ENCODE data around the gene SMIM45.

- TF ChIP-seq, protein P1, sequence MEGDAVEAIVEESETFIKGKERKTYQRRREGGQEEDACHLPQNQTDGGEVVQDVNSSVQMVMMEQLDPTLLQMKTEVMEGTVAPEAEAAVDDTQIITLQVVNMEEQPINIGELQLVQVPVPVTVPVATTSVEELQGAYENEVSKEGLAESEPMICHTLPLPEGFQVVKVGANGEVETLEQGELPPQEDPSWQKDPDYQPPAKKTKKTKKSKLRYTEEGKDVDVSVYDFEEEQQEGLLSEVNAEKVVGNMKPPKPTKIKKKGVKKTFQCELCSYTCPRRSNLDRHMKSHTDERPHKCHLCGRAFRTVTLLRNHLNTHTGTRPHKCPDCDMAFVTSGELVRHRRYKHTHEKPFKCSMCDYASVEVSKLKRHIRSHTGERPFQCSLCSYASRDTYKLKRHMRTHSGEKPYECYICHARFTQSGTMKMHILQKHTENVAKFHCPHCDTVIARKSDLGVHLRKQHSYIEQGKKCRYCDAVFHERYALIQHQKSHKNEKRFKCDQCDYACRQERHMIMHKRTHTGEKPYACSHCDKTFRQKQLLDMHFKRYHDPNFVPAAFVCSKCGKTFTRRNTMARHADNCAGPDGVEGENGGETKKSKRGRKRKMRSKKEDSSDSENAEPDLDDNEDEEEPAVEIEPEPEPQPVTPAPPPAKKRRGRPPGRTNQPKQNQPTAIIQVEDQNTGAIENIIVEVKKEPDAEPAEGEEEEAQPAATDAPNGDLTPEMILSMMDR (IDR thresholded peaks at IDR 0.05), result no peak
- no peak for TF ChIP-seq POLR2A (IDR thresholded peaks at IDR 0.05)
Measured at GRCh38 chr22:41904450-41905410, 47.2 kb upstream of the SMIM45 start.

Measured in prostate gland (tissue), 2 donors.